ENCODE data around the gene RGS19.
A peak's percentile ranks its signal among the peaks of the same experiment; 100 is the strongest.

Gene RGS19

DNA sequence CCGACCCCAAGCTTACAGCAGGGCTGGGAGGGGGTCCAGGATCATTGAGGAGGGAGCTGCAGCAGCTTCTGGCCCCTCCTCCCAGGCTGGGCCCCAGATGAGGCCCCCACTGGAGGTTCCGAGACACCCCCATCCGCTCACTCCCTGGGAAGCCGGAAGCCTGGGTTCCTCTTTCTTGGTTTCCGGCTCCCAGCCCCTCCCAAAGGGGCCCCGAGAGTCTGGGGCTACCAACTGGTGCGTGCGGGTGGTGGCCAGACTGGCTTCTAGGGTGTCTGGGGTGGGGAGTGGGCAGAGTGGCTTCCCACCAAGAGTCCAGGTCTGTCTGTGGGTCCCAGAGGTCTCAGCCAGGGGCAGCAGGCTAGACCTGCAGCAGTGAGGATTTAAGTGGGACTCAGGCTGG is 2.2 kb downstream of the RGS19 start:
- no peak for DNase-seq (ENCODE audit: low spot score)

DNA sequence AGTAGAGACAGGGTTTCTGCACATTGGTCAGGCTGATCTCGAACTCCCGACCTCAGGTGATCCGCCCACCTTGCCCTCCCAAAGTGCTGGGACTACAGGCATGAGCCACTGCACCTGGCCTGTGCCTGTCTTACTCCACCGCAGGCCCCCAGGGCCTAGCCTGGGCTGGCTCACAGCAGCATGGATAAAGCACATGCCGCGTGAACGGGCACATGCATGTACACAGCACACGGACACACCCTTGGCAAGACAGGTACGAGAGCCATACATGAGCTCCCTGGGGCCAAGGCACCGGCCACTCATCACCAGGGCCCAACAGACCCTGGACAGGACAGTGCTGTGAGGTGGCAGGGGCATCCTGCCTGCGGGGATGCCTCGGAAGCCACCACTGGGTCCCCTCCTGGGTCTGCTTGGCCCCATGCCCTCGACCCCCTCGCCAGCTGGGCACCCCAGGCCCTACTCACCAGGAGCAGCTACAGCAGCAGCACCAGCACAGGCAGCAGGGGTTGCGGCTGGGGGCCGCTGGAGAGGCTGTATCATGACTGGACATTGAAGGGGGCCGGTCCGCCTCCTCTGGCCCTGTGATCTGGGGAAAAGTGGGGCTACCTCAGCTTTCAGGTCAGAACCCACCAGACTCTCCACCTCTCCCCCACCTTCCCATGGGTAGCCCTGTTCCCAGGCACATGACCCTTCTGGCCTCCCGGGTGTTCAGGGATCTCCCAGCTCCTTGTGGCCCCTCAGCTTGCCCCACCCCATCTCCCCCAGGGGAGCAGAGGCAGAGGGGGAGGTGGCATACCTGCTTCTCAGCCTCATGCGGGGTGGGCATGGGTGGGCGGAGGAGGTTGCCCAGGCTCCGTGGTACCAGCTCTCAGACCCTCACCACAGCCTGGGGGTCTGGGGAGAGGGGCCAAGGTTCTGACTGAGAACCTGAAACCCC is 3.0 kb downstream of the RGS19 start:
- DNase-seq (ENCODE audit: low spot score) = no peak

DNA sequence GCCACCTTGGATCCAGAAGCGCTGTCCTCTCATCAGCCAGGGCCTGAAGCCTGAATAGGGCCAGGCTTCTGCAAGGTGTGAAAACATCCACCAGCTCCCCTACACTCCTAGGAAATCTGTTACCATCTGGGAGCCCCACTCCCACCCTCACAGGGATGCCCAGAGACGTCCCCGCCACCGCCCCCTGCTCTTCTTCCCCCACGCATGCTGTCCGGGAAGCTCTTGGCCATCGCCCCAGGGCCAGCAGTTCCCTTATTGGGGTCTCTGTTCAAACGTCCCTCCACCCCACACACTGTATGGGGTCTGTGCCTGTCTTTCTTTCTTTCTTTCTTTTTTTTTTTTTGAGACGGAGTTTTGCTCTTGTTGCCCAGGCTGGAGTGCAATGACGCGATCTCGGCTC is 3.8 kb downstream of the RGS19 start:
- DNase-seq (ENCODE audit: low spot score) = no peak

DNA sequence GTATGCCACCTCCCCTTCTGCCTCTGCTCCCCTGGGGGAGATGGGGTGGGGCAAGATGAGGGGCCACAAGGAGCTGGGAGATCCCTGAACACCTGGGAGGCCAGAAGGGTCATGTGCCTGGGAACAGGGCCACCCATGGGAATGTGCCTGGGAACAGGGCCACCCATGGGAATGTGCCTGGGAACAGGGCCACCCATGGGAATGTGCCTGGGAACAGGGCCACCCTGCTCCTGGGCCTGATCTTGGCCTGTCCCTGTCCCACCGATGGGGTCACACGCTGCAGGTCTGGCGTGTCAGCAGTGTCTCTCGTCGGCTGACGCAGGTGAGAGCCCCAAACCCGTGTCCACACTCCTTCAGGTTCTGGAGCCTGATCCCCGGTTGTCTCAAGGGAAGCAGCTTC is 4.4 kb downstream of the RGS19 start:
- no peak for DNase-seq (ENCODE audit: low spot score)

DNA sequence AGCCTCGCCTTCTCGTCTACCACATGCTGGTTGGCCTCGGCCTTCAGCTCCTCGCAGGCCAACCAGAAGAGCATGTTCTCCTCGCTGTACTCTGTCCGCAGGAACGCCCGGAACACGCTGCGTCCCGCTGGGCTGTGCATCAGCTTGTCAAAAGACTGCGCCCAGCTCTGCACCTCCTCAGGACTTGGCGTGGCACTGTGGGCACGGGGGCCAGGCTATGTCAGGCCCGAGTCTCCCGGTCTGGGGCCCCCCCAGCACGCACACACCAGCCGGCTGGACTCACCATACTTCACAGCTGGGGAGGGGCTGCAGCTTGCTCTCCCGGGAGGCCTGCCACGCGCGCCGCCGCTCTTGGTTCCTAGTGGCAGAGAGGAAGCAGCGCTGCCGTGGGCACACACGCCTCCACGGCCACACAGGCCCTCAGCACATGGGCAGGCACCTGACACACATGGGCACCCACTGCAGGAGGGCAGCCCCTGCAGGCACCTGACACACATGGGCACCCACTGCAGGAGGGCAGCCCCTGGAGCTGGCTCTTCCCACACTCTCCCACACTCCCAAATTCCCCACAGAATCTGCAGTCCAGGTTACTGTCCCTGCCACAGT is 5.0 kb downstream of the RGS19 start:
- no peak for DNase-seq (ENCODE audit: low spot score)

DNA sequence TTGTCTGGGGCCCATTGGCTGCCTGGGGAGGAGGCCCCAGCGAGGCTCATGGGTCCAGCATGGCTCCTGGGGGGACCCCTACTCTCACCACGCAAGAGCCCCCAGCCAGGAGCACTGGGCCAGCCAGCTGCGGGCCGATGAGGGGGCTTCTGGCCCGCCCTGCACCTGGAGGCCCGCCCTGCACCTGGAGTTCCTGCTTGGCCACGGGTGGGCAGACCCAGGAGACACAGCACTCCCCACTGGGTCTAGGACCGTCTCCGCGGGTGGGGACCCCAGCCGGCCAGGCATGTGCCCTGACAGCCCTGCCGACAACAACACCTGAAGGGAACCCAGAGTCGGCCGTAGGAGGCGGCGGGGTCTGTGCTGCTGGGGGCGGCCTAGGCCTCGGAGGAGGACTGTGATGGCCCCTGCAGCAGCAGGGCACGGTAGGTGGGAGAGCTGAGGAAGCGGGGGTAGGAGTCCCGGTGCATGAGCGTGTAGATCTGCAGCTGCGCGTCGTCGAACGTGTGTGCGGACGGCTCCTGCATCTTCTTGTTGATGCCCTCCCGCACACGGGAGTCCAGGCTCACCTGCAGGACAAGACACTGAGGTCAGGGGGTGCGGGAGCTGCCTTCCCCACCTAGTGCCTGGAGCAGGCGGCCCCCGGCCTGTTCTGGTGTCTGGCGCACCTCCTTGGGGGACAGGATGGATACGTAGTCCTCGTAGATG is 5.7 kb downstream of the RGS19 start:
- no peak for DNase-seq (ENCODE audit: low spot score)

DNA sequence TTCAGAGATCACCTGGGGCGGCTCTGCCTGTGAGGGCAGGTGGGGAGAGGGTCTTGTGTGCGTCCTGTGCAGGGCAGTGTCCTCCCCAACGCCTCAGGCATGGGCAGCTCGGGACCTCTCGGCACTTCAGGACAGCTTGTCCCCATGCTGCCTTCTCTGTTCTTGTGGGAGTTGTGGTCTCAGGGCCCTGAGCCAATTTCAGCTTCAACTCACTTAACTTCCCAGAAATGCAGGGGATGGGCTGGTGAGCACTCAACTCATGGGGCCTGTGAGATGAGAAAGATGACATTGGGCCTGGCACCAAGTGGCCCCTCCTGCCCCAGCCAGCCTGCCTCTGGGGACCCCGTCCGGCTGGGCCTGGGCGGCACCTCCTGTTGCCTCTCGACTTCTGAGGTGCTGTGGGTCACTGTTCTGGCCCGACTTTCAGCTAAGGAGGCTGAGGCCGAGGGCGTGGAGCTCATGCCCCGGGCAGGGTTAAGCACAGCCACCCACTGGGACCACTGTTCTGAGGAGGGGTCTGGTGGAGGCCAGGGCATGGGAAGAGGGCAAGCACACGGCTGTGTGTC is 6.7 kb downstream of the RGS19 start:
- no peak for DNase-seq (ENCODE audit: low spot score)

DNA sequence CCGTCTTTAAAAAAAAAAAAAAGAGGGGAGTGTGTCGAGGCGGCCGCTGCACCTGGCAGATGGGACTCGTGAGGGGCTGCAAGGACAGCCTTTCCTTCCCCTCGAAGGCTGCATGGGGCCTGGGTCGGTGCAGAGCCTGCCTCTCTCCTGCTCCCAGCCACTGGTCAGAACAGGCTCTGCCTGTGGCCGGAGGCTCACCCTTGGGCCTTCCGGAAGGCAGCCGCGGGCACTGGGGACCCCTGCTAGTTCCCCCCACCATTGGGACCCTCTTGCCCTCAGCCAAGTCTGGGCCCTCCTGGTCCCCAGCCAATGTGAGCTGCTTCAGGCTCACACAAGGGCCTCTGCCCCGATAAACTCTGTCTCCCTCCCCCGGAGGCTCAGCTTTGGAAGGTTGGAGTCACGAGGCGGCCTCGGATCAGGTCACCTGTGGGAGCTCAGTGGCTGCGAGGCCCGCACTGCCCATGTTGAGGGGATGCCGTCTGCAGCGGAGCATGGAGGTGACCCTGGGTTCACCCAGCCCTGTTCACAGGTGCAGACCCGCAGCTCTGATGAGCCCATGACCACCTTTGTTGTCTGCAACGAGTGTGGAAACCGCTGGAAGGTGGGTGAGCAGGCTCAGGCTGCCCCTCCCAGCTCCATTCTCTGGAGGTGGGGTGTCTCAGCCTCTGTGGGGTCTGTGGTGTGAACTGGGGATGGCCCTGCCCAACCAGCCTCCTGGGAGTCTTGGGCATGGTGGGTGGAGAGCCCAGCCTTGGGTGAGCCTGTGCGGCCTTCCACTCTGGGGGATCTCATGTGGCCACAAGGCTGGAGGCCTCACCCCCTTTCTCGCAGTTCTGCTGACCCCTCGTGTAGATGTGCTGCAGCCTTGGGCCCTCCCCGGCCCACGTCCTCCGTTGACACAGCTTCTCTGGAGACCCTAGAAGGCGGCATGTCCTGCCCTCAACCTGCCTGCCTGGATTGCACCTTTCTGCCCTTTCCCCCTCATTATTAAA is 7.7 kb downstream of the RGS19 start:
- no peak for DNase-seq (ENCODE audit: low spot score)

DNA sequence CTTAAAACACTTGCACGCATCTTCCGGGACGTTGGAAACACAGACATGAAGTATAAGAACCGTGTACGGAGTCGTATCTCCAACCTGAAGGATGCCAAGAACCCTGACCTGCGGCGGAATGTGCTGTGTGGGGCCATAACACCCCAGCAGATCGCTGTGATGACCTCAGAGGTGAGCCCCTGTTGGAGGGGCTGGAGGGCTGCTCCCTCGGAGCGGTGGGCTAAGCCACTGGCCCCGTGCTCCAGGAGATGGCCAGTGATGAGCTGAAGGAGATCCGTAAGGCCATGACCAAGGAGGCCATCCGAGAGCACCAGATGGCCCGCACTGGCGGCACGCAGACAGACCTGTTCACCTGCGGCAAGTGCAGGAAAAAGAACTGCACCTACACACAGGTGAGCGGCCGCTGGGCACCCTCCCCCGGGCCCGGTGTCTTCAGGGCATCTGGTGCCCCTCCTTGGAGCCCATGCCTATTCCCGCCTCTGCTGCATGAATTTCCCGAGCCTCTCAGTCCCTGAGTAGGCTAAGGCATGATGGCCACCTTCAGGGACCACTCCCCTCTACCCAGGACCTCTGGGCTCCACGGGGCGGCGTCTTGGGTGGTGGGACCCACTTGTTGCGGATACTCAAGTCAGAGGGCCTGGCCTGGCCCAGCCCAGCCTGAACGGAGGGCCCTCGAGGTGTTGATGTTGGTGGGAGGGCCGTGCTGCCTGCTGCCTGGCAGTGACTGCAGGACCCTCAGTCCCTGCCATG is 8.9 kb downstream of the RGS19 start:
- DNase-seq (ENCODE audit: low spot score) = no peak

DNA sequence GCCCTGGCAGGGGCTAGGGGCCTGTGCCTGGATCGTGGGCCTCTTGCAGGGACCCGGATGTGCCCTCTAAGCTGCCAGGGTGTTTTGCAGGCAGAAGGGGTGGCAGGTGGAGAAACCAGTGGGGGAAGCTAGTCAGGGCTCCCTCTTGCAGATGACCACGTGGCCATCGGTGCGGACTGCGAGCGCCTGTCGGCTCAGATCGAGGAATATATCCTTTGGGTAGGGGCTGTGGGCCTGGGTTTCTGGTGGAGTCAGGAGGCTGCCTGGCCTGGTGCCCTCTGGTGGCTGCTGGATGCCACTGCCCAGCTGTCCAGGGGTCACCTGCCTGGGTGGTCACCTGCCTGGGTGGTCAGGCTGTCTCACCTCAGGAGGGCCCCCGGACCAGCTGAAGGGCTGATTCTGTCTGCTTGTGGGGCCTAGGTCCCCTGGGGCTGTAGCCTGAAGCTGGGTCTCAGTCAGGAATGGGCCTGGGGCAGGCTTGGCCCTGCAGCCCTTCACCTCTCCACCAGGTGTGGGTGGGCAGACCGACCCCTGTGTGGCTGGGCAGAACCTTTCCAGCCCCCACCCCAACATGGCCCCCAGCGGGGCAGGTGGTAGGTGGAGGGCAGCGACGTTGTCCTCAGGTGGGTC is 9.6 kb downstream of the RGS19 start:
- DNase-seq (ENCODE audit: low spot score) = peak; percentile 97

DNA sequence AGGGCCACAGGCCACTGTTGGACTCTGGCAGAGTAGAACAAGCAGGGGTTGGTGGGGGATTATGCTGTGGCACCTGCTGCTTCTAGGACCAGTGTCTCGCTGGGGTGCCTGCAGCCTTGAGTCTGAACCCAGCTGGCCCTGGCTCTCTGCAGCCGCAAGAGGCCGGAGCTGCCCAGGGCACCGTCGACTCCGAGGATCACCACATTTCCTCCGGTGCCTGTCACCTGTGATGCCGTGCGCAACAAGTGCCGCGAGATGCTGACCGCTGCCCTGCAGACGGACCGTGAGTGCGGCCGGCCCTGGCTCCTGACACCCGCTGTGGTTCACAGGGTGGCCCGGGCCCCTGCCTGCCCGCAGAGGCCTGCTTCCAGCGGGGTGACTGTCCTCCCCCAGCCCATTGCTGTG is 10.1 kb downstream of the RGS19 start:
- no peak for DNase-seq (ENCODE audit: low spot score)

DNA sequence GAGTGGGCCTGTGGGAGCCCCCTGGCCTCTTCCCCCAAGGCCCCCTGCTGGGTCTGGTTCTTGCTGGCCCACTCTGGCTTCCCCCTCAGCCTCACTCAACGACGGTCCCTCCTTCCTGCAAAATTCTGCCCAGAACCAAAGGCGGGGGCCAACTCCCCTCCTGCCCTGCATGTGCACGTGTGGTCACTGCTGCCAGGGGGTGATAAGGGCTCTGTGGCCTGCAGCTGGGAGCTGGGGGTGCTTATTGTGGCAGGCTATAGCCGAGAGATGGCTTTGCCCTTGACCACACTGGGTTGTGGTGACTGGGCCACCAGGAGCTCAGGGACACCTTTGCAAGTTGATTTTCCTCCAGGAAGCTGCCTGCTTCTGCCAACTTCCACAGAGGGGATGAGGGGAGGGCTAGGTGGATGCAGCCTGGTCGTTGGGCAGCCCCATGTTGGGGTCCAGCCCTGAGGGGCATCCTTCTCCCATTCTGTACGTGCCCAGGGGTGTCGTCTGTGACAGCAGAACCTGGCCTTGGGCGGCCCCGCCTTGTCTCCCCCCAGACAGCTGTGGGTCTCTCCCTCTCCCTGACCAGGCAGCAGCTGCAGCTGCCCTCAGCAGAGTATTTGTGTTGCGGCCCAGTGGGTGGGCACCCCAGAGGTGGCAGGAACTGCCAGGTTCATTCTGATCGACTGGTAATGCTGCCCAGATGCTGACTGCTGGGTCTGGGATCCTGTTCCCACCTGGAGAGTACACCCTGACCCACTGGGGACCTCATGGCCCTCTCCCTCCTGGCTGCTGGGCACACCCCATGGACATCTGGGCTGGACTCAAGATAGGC is 10.7 kb downstream of the RGS19 start:
- no peak for DNase-seq (ENCODE audit: low spot score)

DNA sequence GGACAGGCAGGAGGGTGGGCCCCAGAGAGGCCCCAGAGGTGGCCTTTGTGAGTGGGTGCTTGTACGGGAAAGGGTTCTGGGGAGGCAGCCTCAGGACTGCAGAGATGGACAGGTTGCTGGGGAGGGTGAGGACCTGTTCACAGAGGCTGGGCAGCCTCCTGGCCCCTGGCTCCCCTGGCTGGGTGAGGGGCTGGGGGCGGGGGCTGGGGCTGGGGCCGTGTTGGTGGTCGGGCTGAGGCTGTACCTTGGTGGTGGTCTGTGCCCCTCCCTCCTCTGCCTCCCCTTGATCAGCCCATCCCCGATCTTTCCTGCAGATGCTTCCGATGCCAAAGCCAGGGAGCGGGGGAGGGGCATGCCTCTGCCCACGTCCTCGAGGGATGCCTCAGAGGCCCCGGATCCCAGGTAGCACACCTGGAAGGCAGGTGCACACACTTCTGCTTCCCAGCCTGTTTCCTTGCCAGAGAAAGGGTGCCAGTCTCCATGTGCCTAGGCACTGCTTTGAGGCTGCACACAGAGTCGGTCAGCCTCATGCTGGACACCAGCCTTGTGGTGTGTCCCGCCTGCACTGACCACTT is 11.5 kb downstream of the RGS19 start:
- DNase-seq (ENCODE audit: low spot score) = no peak

DNA sequence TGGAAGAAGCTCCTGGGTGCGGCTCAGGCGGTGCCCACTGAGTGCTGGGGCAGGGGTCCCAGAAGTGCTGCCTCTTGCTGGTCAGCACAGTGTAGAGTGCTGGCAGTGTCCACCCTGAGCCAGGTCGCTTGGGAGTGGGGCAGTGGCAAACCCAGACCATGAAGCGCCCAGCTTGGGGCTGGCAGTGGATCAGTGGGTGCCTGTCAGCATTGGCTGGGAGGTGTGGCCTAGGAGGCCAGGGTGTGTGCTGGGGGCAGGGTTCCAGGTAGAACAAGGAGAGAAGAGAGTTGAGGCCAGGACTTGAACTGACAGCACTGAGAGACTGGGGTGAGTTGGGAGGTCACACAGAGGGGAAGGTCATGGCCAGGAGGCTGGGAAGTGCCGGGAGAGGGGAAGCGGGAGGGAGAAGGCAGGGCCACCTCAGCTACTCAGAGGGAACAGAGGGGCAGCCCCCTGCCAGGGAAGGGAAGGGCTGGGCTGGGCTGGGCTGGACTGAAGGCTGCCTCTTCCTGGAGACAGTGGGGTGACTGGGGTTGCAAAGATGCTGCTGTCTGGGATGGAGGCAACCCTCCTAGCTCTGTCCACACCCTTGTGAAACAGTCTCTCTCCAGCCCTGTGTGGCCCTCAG is 12.2 kb downstream of the RGS19 start:
- no peak for DNase-seq (ENCODE audit: low spot score)

DNA sequence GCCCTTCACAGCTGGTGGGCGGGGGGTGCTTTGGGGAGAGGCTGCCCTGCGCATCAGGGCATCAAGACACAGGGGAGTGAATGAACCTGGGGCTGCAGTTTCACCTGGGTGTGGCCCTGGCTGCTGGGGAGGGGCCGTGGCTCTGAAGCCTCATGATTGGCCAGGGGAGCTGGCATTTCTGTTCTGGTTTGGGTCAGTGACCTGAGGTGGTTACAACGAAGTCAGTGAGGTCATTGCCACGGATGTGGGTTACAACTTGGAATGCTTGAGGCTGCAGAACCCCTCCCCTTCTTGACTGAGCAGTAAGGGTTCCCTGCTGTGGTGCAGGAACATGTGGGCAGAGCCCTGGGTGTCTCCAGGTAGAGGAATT is 13.4 kb downstream of the RGS19 start:
- DNase-seq (ENCODE audit: low spot score) = peak; percentile 66

DNA sequence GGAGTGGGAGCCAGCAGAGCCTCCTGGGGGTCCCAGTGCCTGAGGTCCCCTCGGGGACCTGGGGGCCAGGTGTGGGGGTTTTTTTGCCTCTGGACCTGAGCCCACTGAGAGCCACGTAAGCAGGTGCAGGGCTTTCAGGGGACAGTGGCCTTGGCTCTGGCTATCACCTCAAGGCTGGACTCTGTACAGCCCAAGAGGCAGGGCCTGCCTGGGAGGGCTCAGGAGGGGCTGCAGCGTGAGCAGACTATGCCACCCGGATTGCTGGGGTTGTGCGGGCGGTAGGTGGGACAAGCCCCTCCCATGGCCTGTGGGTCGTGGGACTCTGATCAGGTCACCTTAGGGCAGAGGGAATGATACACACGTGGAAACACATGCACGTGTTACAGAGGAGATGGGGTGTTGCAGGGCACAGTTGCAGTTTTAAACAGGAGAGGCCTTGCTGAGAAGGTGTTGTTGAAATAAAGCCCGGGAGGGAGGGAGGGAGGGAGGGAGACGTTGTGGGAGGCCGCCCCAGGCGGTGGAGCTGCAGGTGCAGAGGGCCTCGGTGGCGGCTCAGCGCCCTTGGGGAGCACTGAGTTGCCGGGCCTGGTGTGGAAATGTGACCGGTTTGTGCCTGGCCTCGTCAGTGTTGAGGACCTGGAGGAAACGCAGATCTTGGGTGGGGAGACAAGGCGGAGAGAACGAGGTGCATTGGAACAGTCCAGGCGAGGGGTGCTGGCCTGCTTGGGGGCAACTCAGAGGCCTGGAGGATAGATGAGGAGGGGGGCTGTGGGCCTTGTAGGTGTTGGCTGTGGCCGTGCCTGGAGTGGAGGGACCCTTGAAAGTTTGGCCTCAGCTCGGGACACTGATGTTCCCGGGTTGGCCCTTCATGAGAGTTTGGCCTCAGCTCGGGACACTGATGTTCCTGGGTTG is 14.0 kb downstream of the RGS19 start:
- no peak for DNase-seq (ENCODE audit: low spot score)

DNA sequence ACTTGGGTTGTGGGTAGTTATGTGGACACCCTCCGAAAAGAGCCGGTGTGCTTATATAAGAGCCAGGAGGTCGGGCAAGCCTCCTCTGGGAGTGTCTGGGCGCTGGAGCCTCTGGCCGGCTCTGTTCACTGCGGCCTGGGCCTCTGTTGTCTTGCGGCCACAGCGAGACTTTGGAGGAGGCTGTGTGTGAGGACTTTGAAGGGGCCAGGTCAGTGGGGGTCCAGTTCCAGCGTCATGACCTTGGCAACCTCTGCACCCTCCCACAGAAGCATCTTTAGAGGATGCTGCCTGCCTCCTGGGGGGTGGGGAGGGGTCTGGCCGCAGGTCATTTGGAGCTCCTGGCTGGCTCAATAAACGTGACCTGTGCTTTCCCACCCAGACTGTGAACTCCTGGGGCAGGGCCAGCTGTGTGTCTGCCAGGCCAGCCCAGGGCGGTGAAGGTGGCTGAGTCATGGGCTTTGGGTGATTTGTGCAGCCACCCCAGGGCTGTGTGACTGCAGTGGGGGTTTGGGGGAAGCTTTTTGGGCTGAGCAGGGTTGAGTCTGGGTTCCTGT is 15.1 kb downstream of the RGS19 start:
- no peak for DNase-seq (ENCODE audit: low spot score)

Measured in HuH-7.5 (cell line).